NCI-H1694 (cell line): Measurements from ENCODE around the gene TRIM10.
"Not testable (repeated sequence)": the region's sequence is repeated elsewhere in the genome, so short reads cannot be mapped to it uniquely, and the experiment has no call there.

Source experiments
- DNase-seq: peaks from one replicate; lab custom pipeline; 2025; lab: John Stamatoyannopoulos, UW

Gene TRIM10

GRCh38 chr6:30127238-30128093, 33.5 kb downstream of the TRIM10 start:
- no peak for DNase-seq

- DNase-seq = no peak
These were observed 38.5 kb downstream of the TRIM10 start for GRCh38 chr6:30122515-30122914.

GRCh38 chr6:30121446-30122366, 39.3 kb downstream of the TRIM10 start:
- DNase-seq = no peak

- DNase-seq = not testable (repeated sequence)
These were observed 42.3 kb downstream of the TRIM10 start for GRCh38 chr6:30118691-30119090.

GRCh38 chr6:30116724-30117123, 44.3 kb downstream of the TRIM10 start:
- DNase-seq = no peak

- no peak for DNase-seq
These were observed 47.2 kb downstream of the TRIM10 start for GRCh38 chr6:30113841-30114240.

GRCh38 chr6:30113003-30113759, 47.8 kb downstream of the TRIM10 start, which contains the start of gene TRIM31:
Gene TRIM31 (minus strand): TSS chr6:30113090. CDS start chr6:30112805, 285 bp downstream.
- no peak for DNase-seq

GRCh38 chr6:30112402-30112994, 48.5 kb downstream of the TRIM10 start:
- no peak for DNase-seq

GRCh38 chr6:30111266-30111856, 49.6 kb downstream of the TRIM10 start:
- DNase-seq = no peak

- no peak for DNase-seq
These were observed 56.4 kb downstream of the TRIM10 start for GRCh38 chr6:30104661-30105060.

- no peak for DNase-seq
These were observed 57.2 kb downstream of the TRIM10 start for GRCh38 chr6:30103872-30104179.

- peak; percentile 32 for DNase-seq
These were observed 57.8 kb downstream of the TRIM10 start for GRCh38 chr6:30102970-30103871.

GRCh38 chr6:30102414-30102969, 58.5 kb downstream of the TRIM10 start:
- DNase-seq = no peak
